Tibial artery (tissue), 4 donors: Measurements from ENCODE around the gene LRPAP1.
"Not testable (repeated sequence)": the region's sequence is repeated elsewhere in the genome, so short reads cannot be mapped to it uniquely, and the experiment has no call there.

Source experiments
- DNase-seq, 2 donors: peaks; one replicate each; pipeline ENCODE4 v3.0.0-alpha.2; 2019
- H3K27ac ChIP-seq, 2 donors: fragments of 200-600 bp; sonication (generic) in 1 of 2; 1 replicate in 1 of 2; 2 replicates in 1 of 2; pipeline ENCODE4 v1.5.1; 2018 to 2019; ENCODE audit warnings: mild to moderate bottlenecking in 1 of 2
- H3K27me3 ChIP-seq, 2 donors: fragments of 200-600 bp; sonication (generic) in 1 of 2; one replicate each; pipeline versions ENCODE4 v1.5.1 to v1.6.0; 2016 to 2019
- H3K36me3 ChIP-seq, 3 donors: fragments of 200-600 bp; sonication (generic) in 2 of 3; one replicate each; pipeline ENCODE4 v1.5.1; 2016 to 2019; ENCODE audit warnings: mild to moderate bottlenecking in 2 of 3
- H3K4me1 ChIP-seq, 4 donors: fragments of 200-600 bp; sonication (generic) in 2 of 4; 1 replicate in 3 of 4; 2 replicates in 1 of 4; pipeline ENCODE4 v1.5.1; 2016 to 2019
- H3K4me3 ChIP-seq, 2 donors: fragments of 200-600 bp; sonication (generic) in 1 of 2; 1 replicate in 1 of 2; 2 replicates in 1 of 2; pipeline ENCODE4 v1.5.1; 2018 to 2019; ENCODE audit warnings: mild to moderate bottlenecking in 2 of 2
- H3K9me3 ChIP-seq, 3 donors: fragments of 200-600 bp; sonication (generic) in 1 of 3; one replicate each; pipeline ENCODE4 v1.5.1; 2016 to 2019
- intact Hi-C: fragments of 100-400 bp; cut with DNase I; formaldehyde crosslinking; loops from one replicate; pipeline ENCODE4 v1.15.0; 2023; ENCODE audit warnings: low total_unique reads
- TF ChIP-seq, protein P1 (sequence below), 2 experiments: fragments of 200-600 bp in 1 of 2; fragments of 450-650 bp in 1 of 2; IDR thresholded peaks; one replicate each; pipeline ENCODE4 v1.5.1; 2017 to 2019; ENCODE audit warnings: antibody characterized with exemption in 2 of 2, mild to moderate bottlenecking in 1 of 2, moderate library complexity in 1 of 2

The LRPAP1 gene

GRCh38 chr4:3458371-3458770, 73.9 kb downstream of the LRPAP1 start:
- intact Hi-C loops: no loop called here
- peaks cover 0 to 21% (median 12%) of the 10 kb centered on the region in 3 donors for H3K9me3 ChIP-seq
- no peak for DNase-seq
- TF ChIP-seq, protein P1, sequence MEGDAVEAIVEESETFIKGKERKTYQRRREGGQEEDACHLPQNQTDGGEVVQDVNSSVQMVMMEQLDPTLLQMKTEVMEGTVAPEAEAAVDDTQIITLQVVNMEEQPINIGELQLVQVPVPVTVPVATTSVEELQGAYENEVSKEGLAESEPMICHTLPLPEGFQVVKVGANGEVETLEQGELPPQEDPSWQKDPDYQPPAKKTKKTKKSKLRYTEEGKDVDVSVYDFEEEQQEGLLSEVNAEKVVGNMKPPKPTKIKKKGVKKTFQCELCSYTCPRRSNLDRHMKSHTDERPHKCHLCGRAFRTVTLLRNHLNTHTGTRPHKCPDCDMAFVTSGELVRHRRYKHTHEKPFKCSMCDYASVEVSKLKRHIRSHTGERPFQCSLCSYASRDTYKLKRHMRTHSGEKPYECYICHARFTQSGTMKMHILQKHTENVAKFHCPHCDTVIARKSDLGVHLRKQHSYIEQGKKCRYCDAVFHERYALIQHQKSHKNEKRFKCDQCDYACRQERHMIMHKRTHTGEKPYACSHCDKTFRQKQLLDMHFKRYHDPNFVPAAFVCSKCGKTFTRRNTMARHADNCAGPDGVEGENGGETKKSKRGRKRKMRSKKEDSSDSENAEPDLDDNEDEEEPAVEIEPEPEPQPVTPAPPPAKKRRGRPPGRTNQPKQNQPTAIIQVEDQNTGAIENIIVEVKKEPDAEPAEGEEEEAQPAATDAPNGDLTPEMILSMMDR (IDR thresholded peaks at IDR 0.05): no peak
- H3K36me3 ChIP-seq: no peaks in the 10 kb centered on the region
- peaks cover 0 to 25% (median 22%) of the 10 kb centered on the region in 4 donors for H3K4me1 ChIP-seq
- H3K4me3 ChIP-seq: no peak overlapping the region
- no peak overlapping the region for H3K27ac ChIP-seq
- no peaks in the 10 kb centered on the region for H3K27me3 ChIP-seq

DNA sequence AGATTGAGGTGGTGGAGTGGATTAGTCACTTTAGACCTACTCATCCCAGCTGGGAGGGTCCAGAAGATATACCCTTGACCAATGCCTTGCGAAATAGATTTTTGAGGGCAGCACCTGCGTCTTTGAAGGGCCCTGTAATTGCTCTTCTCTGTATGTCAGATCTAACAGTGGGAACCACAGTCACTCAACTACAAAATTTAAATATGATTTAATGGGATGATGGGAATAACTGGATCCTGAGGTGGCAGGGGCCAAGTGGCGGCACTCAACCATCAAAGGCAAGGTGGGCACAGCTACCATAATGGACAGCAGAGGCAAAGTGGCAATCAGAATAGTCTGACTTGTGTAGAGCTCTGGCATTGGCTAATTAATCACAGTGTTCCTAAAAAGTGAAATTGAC, 76.6 kb downstream of the LRPAP1 start:
- intact Hi-C loops, DNase-seq, H3K36me3 ChIP-seq, H3K27ac ChIP-seq, H3K27me3 ChIP-seq, H3K4me3 ChIP-seq: not testable (repeated sequence)
- H3K9me3 ChIP-seq: peaks cover 0 to 21% (median 12%) of the 10 kb centered on the region in 3 donors
- peaks cover 0 to 12% (median 4%) of the 10 kb centered on the region in 4 donors for H3K4me1 ChIP-seq
